Measurements from ENCODE around the gene PCGF1. TPM values are rescaled to one million over a fixed set of nuclear protein-coding genes. Genes with fewer than 3 reads are reported as not detected.

PCGF1 gene
- total RNA-seq, 2 experiments from 2014 or later = 9.9 to 15.9 TPM

DNA sequence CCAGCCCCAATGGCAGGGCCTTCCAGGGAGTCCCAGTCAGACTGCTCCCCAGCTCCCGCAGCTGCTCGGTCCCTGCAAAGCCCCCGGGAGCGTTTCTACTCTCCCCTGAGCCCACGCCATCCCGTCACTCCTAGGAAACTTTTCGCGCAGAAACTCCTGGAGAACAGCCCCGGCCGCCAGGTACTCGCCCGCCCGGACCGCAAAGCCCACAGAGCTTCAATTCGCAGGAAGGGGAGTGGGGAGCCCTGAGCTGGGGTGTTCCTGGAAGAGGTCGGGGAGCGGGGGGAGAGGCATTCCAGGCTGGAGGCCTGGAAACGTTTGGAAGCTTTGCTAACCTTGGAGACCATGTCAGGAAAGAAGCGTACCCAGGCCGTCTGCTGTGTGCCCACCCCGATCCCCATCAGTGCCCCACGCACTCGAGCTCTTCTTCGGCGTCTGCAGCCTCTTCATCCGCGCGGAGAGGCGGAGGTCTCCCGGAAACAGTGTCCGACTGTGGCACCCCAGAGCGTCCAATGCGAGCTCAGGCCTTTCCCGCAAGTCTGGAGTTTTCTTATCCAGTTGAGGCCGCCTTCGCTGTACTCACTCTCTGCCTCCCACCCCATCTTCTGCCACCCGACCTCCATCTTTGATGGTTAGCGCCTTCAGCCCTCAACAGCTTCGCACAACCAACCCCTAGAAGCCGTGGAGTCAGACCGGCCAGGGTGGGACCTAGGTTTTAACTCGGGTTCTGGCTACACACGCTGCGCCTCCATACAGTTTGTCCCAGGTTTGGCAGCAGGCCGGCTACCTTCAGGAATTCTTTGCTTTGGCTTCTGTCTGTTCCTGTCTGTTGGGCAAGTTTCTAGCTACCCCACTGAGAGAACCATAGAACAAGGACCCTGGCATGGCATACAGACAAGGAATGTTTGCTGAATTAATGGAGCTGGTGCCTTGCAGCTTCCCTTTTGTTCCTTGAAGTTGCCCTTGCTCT lies 3.7 kb downstream of the PCGF1 start:
- no peak for DNase-seq (ENCODE audit: low spot score)
- ChIA-PET CTCF (ENCODE audit: unreplicated experiment) (interaction anchor here (0.5 to 1.0 kb wide), 3 partner anchors 27 to 455 kb away, joined by 3 to 7 read pairs (median 3); partner anchors contain the start of gene POLE4), POLR2A (no interaction called here)
- Histone ChIP-seq H4K20me1 (ENCODE audit: insufficient read depth, low read length) (no peaks in the 10 kb centered on the region), H3K27ac (ENCODE audit: low read depth, low read length, poor library complexity, severe bottlenecking) (no peak overlapping the region), H3K9me3 (ENCODE audit: low read length) (no peaks in the 10 kb centered on the region), H3K4me2 (ENCODE audit: low read length) (peak overlapping the region; percentile 45; the same call in 1 of the 2 replicates), H3K4me3 (ENCODE audit: low read depth, low read length, poor library complexity, severe bottlenecking) (no peak overlapping the region), H3K79me2 (ENCODE audit: insufficient read depth, low read depth, low read length) (peaks cover 5% of the 10 kb centered on the region; the same call in 1 of the 2 replicates), H2AFZ (ENCODE audit: low read length) (no peak overlapping the region), H3K4me1 (ENCODE audit: insufficient read depth, low read length, poor library complexity, severe bottlenecking) (peaks cover 27% of the 10 kb centered on the region), H3K9me2 (ENCODE audit: insufficient read depth, low read length) (no peaks in the 10 kb centered on the region), H3K36me3 (ENCODE audit: insufficient read depth, low read length) (peaks cover 15% of the 10 kb centered on the region)
- intact Hi-C loops (cut with micrococcal nuclease; ENCODE audit: unreplicated experiment) = no loop called here
- no TSS peak for BruUV-seq (replicated peaks)
- TF ChIP-seq EZH2phosphoT487 (IDR thresholded peaks at IDR 0.05; ENCODE audit: borderline replicate concordance, low read depth, low read length) = no peak
- TF ChIP-seq, protein P1, sequence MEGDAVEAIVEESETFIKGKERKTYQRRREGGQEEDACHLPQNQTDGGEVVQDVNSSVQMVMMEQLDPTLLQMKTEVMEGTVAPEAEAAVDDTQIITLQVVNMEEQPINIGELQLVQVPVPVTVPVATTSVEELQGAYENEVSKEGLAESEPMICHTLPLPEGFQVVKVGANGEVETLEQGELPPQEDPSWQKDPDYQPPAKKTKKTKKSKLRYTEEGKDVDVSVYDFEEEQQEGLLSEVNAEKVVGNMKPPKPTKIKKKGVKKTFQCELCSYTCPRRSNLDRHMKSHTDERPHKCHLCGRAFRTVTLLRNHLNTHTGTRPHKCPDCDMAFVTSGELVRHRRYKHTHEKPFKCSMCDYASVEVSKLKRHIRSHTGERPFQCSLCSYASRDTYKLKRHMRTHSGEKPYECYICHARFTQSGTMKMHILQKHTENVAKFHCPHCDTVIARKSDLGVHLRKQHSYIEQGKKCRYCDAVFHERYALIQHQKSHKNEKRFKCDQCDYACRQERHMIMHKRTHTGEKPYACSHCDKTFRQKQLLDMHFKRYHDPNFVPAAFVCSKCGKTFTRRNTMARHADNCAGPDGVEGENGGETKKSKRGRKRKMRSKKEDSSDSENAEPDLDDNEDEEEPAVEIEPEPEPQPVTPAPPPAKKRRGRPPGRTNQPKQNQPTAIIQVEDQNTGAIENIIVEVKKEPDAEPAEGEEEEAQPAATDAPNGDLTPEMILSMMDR (conservative IDR thresholded peaks at IDR 0.05; ENCODE audit: low read length) = no peak

DNA sequence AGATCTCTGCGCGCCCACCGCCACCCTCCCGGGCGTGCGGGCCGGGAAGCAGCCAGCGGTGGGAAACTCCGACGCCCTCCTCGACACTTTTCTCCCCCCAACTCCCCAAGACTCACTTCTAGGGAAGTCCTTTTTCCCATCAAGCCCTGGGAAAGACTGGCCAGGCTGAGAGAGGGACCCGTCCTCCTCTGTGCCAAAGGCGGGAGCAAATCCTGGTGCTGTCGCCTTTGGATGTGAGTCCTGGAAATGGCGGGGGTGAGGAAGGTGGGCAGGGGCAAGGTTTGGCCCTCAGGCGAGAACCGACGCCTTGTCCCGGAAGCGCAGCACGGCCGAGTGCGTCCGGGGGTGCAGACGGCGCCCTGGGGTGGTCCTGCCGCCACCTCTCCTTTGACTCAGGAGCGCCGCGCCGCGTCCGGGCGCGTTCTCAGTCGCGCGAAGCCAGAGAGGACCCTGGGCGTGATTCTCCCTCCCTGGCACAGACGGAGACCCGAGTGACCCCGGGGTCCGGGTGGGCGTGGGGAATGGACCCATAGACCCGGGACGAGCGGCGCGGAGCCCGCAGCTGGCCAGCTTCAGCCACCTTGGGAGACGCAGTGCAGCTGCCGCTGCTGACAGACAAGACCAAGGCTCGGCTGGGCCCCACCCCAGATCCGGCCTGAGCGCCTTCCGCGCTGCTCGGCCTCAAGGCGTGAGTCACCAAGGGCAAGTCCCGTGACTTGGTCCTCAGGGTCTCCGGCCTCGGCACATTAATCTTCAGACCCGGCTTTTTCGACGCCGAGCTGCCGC lies 4.6 kb downstream of the PCGF1 start:
- POLR2A ChIA-PET = no interaction called here
- BruUV-seq (replicated peaks) = no TSS peak

More for the DNA sequence above, 4.6 kb downstream of the PCGF1 start:
- Histone ChIP-seq H3K4me3 (ENCODE audit: low read depth, low read length, poor library complexity, severe bottlenecking) (no peak overlapping the region), H3K27ac (ENCODE audit: low read depth, low read length, poor library complexity, severe bottlenecking) (no peak overlapping the region), H3K4me2 (ENCODE audit: low read length) (peak overlapping the region; percentile 45; the same call in 1 of the 2 replicates), H3K4me1 (ENCODE audit: insufficient read depth, low read length, poor library complexity, severe bottlenecking) (peaks cover 23% of the 10 kb centered on the region), H2AFZ (ENCODE audit: low read length) (no peak overlapping the region), H3K9me3 (ENCODE audit: low read length) (no peaks in the 10 kb centered on the region), H3K79me2 (ENCODE audit: insufficient read depth, low read depth, low read length) (peaks cover 5% of the 10 kb centered on the region; the same call in 1 of the 2 replicates), H3K9me2 (ENCODE audit: insufficient read depth, low read length) (no peaks in the 10 kb centered on the region), H4K20me1 (ENCODE audit: insufficient read depth, low read length) (no peaks in the 10 kb centered on the region), H3K36me3 (ENCODE audit: insufficient read depth, low read length) (peaks cover 15% of the 10 kb centered on the region)
- CTCF ChIA-PET (ENCODE audit: unreplicated experiment) = interaction anchor here (0.5 kb wide), 1 partner anchor 456 kb away, joined by 7 read pairs; the partner anchor contains the start of gene POLE4
- intact Hi-C loops (cut with micrococcal nuclease; ENCODE audit: unreplicated experiment) = no loop called here
- DNase-seq (ENCODE audit: low spot score) = no peak
- TF ChIP-seq, protein P1 (conservative IDR thresholded peaks at IDR 0.05; ENCODE audit: low read length) = peak; percentile 41; the same call in 1 of the 2 replicates
- no peak for TF ChIP-seq EZH2phosphoT487 (IDR thresholded peaks at IDR 0.05; ENCODE audit: borderline replicate concordance, low read depth, low read length)
